Measurements from ENCODE around the gene ESR2.
"Not testable (repeated sequence)": the region's sequence is repeated elsewhere in the genome, so short reads cannot be mapped to it uniquely, and the experiment has no call there.

The ESR2 gene

DNA sequence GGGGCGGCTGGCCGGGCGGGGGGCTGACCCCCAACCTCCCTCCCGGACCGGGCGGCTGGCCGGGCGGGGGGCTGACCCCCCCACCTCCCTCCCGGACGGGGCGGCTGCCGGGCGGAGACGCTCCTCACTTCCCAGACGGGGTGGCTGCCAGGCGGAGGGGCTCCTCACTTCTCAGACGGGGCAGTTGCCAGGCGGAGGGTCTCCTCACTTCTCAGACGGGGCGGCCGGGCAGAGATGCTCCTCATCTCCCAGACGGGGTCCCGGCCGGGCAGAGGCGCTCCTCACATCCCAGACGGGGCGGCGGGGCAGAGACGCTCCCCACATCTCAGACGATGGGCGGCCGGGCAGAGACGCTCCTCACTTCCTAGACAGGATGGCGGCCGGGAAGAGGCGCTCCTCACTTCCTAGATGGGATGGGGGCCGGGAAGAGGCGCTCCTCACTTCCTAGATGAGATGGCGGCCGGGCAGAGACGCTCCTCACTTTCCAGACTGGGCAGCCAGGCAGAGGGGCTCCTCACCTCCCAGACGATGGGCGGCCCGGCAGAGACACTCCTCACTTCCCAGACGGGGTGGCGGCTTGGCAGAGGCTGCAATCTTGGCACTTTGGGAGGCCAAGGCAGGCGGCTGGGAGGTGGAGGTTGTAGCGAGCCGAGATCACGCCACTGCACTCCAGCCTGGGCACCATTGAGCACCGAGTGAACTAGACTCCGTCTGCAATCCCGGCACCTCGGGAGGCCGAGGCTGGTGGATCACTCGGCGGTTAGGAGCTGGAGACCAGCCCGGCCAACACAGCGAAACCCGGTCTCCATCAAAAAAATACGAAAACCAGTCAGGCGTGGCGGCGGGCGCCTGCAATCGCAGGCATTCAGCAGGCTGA is 256.1 kb downstream of the ESR2 start:
- not testable (repeated sequence) for DNase-seq (ENCODE audit: low read depth)

DNA sequence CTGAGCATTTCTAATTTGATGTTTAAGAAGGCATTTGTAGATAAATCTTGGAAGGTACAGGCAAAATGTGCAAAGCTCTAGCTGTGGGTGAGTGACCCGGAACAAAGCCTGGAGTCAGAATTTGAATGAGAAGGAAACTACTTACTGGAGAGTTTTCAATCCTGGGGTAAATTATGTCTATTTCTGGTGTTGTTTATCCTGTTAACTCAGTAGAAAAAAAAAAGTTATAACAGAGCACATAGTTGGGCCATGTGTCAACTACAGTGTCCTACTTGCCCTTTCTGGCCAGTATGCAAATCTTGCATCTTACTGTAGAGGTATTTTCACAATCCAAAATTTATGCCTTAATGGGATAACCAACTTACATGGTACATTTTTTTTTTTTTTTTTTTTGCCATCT is 259.0 kb downstream of the ESR2 start:
- no peak for DNase-seq (ENCODE audit: low read depth)

Measured in T follicular helper cell (primary cell).